Measurements from ENCODE around the gene DOCK1. TPM values are rescaled to one million over a fixed set of nuclear protein-coding genes. Genes with fewer than 3 reads are reported as not detected.

The DOCK1 gene
- total and polyA plus RNA-seq, 7 experiments from 2014 or later = 0.11 to 1.2 (median 0.34) TPM; not detected in 2

- CTCF ChIA-PET = no interaction called here
- ATAC-seq = no peak
- H3K9me3 ChIP-seq (ENCODE audit: control insufficient read depth in 2 of 3, low read length in 3 of 3) = no peaks in the 10 kb centered on the region
- no peak overlapping the region for H3K4me3 ChIP-seq (ENCODE audit: low read length)
- no peaks in the 10 kb centered on the region for H3K36me3 ChIP-seq (ENCODE audit: control insufficient read depth in 2 of 3, insufficient read depth in 3 of 3, low read length in 3 of 3)
- Mint-ChIP-seq H3K36me3 (no peaks in the 10 kb centered on the region), H3K9me3 (no peaks in the 10 kb centered on the region), H3K27ac (no peak overlapping the region), H3K4me1 (no peaks in the 10 kb centered on the region), H3K27me3 (peaks cover 0 to 7% (median 0%) of the 10 kb centered on the region in 5 donors), H3K4me3 (no peak overlapping the region)
- no peaks in the 10 kb centered on the region for H3K27me3 ChIP-seq (ENCODE audit: control insufficient read depth in 2 of 2, insufficient read depth in 2 of 2, low read length in 2 of 2)
- intact Hi-C loops (cut with micrococcal nuclease) = no loop called here
- POLR2A ChIA-PET = no interaction called here
- H3K27ac ChIP-seq (ENCODE audit: low read depth, low read length) = no peak overlapping the region
- no peaks in the 10 kb centered on the region for H3K4me1 ChIP-seq (ENCODE audit: control insufficient read depth in 2 of 2, insufficient read depth in 2 of 2, low read length in 2 of 2)
- DNase-seq = no peak
Measured at GRCh38 chr10:127408112-127408710, 503.0 kb downstream of the DOCK1 start.

GRCh38 chr10:127408733-127409132 lies 503.5 kb downstream of the DOCK1 start:
- CTCF ChIA-PET = no interaction called here

GRCh38 chr10:127410030-127410429 lies 504.8 kb downstream of the DOCK1 start:
- Mint-ChIP-seq H3K36me3 (no peaks in the 10 kb centered on the region), H3K27me3 (peaks cover 0 to 7% (median 0%) of the 10 kb centered on the region in 5 donors), H3K27ac (no peak overlapping the region), H3K9me3 (no peaks in the 10 kb centered on the region), H3K4me1 (no peaks in the 10 kb centered on the region), H3K4me3 (no peak overlapping the region)
- H3K27me3 ChIP-seq (ENCODE audit: control insufficient read depth in 2 of 2, insufficient read depth in 2 of 2, low read length in 2 of 2) = no peaks in the 10 kb centered on the region
- no peak overlapping the region for H3K4me3 ChIP-seq (ENCODE audit: low read length)
- ChIA-PET POLR2A (no interaction called here), CTCF (no interaction called here)
- no peak overlapping the region for H3K27ac ChIP-seq (ENCODE audit: low read depth, low read length)
- ATAC-seq (no peak), DNase-seq (no peak)
- H3K36me3 ChIP-seq (ENCODE audit: control insufficient read depth in 2 of 3, insufficient read depth in 3 of 3, low read length in 3 of 3) = no peaks in the 10 kb centered on the region
- H3K9me3 ChIP-seq (ENCODE audit: control insufficient read depth in 2 of 3, low read length in 3 of 3) = no peaks in the 10 kb centered on the region
- intact Hi-C loops (cut with micrococcal nuclease) = no loop called here
- no peaks in the 10 kb centered on the region for H3K4me1 ChIP-seq (ENCODE audit: control insufficient read depth in 2 of 2, insufficient read depth in 2 of 2, low read length in 2 of 2)

More at GRCh38 chr10:127408733-127409132, 503.5 kb downstream of the DOCK1 start:
- H3K9me3 Mint-ChIP-seq = no peaks in the 10 kb centered on the region
- no peak overlapping the region for H3K27ac Mint-ChIP-seq
- no peaks in the 10 kb centered on the region for H3K4me1 Mint-ChIP-seq
- ATAC-seq = no peak
- no peak overlapping the region for H3K4me3 Mint-ChIP-seq
- no peaks in the 10 kb centered on the region for H3K9me3 ChIP-seq (ENCODE audit: control insufficient read depth in 2 of 3, low read length in 3 of 3)
- no peaks in the 10 kb centered on the region for H3K27me3 ChIP-seq (ENCODE audit: control insufficient read depth in 2 of 2, insufficient read depth in 2 of 2, low read length in 2 of 2)
- no peak for DNase-seq
- no peak overlapping the region for H3K27ac ChIP-seq (ENCODE audit: low read depth, low read length)
- H3K4me3 ChIP-seq (ENCODE audit: low read length) = no peak overlapping the region
- no peaks in the 10 kb centered on the region for H3K36me3 ChIP-seq (ENCODE audit: control insufficient read depth in 2 of 3, insufficient read depth in 3 of 3, low read length in 3 of 3)
- H3K27me3 Mint-ChIP-seq = peaks cover 0 to 7% (median 0%) of the 10 kb centered on the region in 5 donors
- intact Hi-C loops (cut with micrococcal nuclease) = no loop called here
- POLR2A ChIA-PET = no interaction called here
- H3K36me3 Mint-ChIP-seq = no peaks in the 10 kb centered on the region
- no peaks in the 10 kb centered on the region for H3K4me1 ChIP-seq (ENCODE audit: control insufficient read depth in 2 of 2, insufficient read depth in 2 of 2, low read length in 2 of 2)

- no peak overlapping the region for H3K4me3 Mint-ChIP-seq
- Histone ChIP-seq H3K27ac (ENCODE audit: low read depth, low read length) (no peak overlapping the region), H3K36me3 (ENCODE audit: control insufficient read depth in 2 of 3, insufficient read depth in 3 of 3, low read length in 3 of 3) (no peaks in the 10 kb centered on the region), H3K9me3 (ENCODE audit: control insufficient read depth in 2 of 3, low read length in 3 of 3) (no peaks in the 10 kb centered on the region), H3K4me1 (ENCODE audit: control insufficient read depth in 2 of 2, insufficient read depth in 2 of 2, low read length in 2 of 2) (no peaks in the 10 kb centered on the region), H3K4me3 (ENCODE audit: low read length) (no peak overlapping the region), H3K27me3 (ENCODE audit: control insufficient read depth in 2 of 2, insufficient read depth in 2 of 2, low read length in 2 of 2) (no peaks in the 10 kb centered on the region)
- no peaks in the 10 kb centered on the region for H3K36me3 Mint-ChIP-seq
- no peak for ATAC-seq
- DNase-seq = no peak
- CTCF ChIA-PET = no interaction called here
- POLR2A ChIA-PET = no interaction called here
- H3K4me1 Mint-ChIP-seq = no peaks in the 10 kb centered on the region
- no peaks in the 10 kb centered on the region for H3K9me3 Mint-ChIP-seq
- no peak overlapping the region for H3K27ac Mint-ChIP-seq
- H3K27me3 Mint-ChIP-seq = peaks cover 0 to under 1% (median 0%) of the 10 kb centered on the region in 5 donors
- intact Hi-C loops (cut with micrococcal nuclease) = no loop called here
Measured at GRCh38 chr10:127411062-127411461, 505.8 kb downstream of the DOCK1 start.

- Mint-ChIP-seq H3K9me3 (no peaks in the 10 kb centered on the region), H3K4me1 (no peaks in the 10 kb centered on the region), H3K36me3 (no peaks in the 10 kb centered on the region), H3K27ac (no peak overlapping the region), H3K4me3 (no peak overlapping the region), H3K27me3 (no peaks in the 10 kb centered on the region)
- no peak for ATAC-seq
- no peaks in the 10 kb centered on the region for H3K36me3 ChIP-seq (ENCODE audit: control insufficient read depth in 2 of 3, insufficient read depth in 3 of 3, low read length in 3 of 3)
- DNase-seq = no peak
- H3K4me3 ChIP-seq (ENCODE audit: low read length) = no peak overlapping the region
- H3K27me3 ChIP-seq (ENCODE audit: control insufficient read depth in 2 of 2, insufficient read depth in 2 of 2, low read length in 2 of 2) = no peaks in the 10 kb centered on the region
- H3K9me3 ChIP-seq (ENCODE audit: control insufficient read depth in 2 of 3, low read length in 3 of 3) = no peaks in the 10 kb centered on the region
- ChIA-PET CTCF (no interaction called here), POLR2A (no interaction called here)
- intact Hi-C loops (cut with micrococcal nuclease) = no loop called here
- no peak overlapping the region for H3K27ac ChIP-seq (ENCODE audit: low read depth, low read length)
- no peaks in the 10 kb centered on the region for H3K4me1 ChIP-seq (ENCODE audit: control insufficient read depth in 2 of 2, insufficient read depth in 2 of 2, low read length in 2 of 2)
Measured at GRCh38 chr10:127413326-127413725, 508.1 kb downstream of the DOCK1 start.

- no peaks in the 10 kb centered on the region for H3K4me1 ChIP-seq (ENCODE audit: control insufficient read depth in 2 of 2, insufficient read depth in 2 of 2, low read length in 2 of 2)
- Mint-ChIP-seq H3K27me3 (no peaks in the 10 kb centered on the region), H3K4me1 (no peaks in the 10 kb centered on the region), H3K27ac (no peak overlapping the region), H3K9me3 (no peaks in the 10 kb centered on the region), H3K4me3 (no peak overlapping the region), H3K36me3 (no peaks in the 10 kb centered on the region)
- CTCF ChIA-PET = no interaction called here
- no peak for ATAC-seq
- no peaks in the 10 kb centered on the region for H3K27me3 ChIP-seq (ENCODE audit: control insufficient read depth in 2 of 2, insufficient read depth in 2 of 2, low read length in 2 of 2)
- H3K36me3 ChIP-seq (ENCODE audit: control insufficient read depth in 2 of 3, insufficient read depth in 3 of 3, low read length in 3 of 3) = no peaks in the 10 kb centered on the region
- H3K9me3 ChIP-seq (ENCODE audit: control insufficient read depth in 2 of 3, low read length in 3 of 3) = no peaks in the 10 kb centered on the region
- no peak overlapping the region for H3K27ac ChIP-seq (ENCODE audit: low read depth, low read length)
- POLR2A ChIA-PET = no interaction called here
- no peak overlapping the region for H3K4me3 ChIP-seq (ENCODE audit: low read length)
- intact Hi-C loops (cut with micrococcal nuclease) = no loop called here
- no peak for DNase-seq
Measured at GRCh38 chr10:127414024-127414423, 508.8 kb downstream of the DOCK1 start.

- no peaks in the 10 kb centered on the region for H3K36me3 Mint-ChIP-seq
- CTCF ChIA-PET = no interaction called here
Measured at GRCh38 chr10:127415116-127415515, 509.9 kb downstream of the DOCK1 start.

More at GRCh38 chr10:127415116-127415515, 509.9 kb downstream of the DOCK1 start:
- no peak overlapping the region for H3K27ac ChIP-seq (ENCODE audit: low read depth, low read length)
- no peaks in the 10 kb centered on the region for H3K27me3 ChIP-seq (ENCODE audit: control insufficient read depth in 2 of 2, insufficient read depth in 2 of 2, low read length in 2 of 2)
- no peaks in the 10 kb centered on the region for H3K4me1 Mint-ChIP-seq
- ATAC-seq (no peak), DNase-seq (no peak)
- intact Hi-C loops (cut with micrococcal nuclease) = no loop called here
- no peak overlapping the region for H3K27ac Mint-ChIP-seq
- H3K4me3 Mint-ChIP-seq = no peak overlapping the region
- POLR2A ChIA-PET = no interaction called here
- H3K36me3 ChIP-seq (ENCODE audit: control insufficient read depth in 2 of 3, insufficient read depth in 3 of 3, low read length in 3 of 3) = no peaks in the 10 kb centered on the region
- no peak overlapping the region for H3K4me3 ChIP-seq (ENCODE audit: low read length)
- H3K9me3 Mint-ChIP-seq = no peaks in the 10 kb centered on the region
- H3K9me3 ChIP-seq (ENCODE audit: control insufficient read depth in 2 of 3, low read length in 3 of 3) = no peaks in the 10 kb centered on the region
- H3K27me3 Mint-ChIP-seq = no peaks in the 10 kb centered on the region
- H3K4me1 ChIP-seq (ENCODE audit: control insufficient read depth in 2 of 2, insufficient read depth in 2 of 2, low read length in 2 of 2) = no peaks in the 10 kb centered on the region
